Activated T-helper 17 cell treated with anti-CD3 and anti-CD28 coated beads, Interleukin-2, amount 50 U/mL, for 72 hours (primary cell): ENCODE results near the gene NEO1. TPM values are rescaled to one million over a fixed set of nuclear protein-coding genes. Genes with fewer than 3 reads are reported as not detected.
A peak's percentile ranks its signal among the peaks of the same experiment; 100 is the strongest.

Source experiments
- ATAC-seq: fragments of 150-1000 bp; cut with Tn5 transposase; replicated peaks from 2 replicates; pipeline ENCODE4 v1.10.0; 2021; ENCODE audit warnings: mild to moderate bottlenecking, moderate library complexity
- H3K27ac Mint-ChIP-seq: one replicate; pipeline ENCODE4 v1.8.0; 2022; ENCODE audit warnings: mixed read lengths
- H3K27me3 Mint-ChIP-seq: one replicate; pipeline ENCODE4 v1.8.0; 2022; ENCODE audit warnings: mixed read lengths
- H3K36me3 Mint-ChIP-seq: one replicate; pipeline ENCODE4 v1.8.0; 2022; ENCODE audit warnings: low read depth, mild to moderate bottlenecking, mixed read lengths
- H3K4me1 Mint-ChIP-seq: one replicate; pipeline ENCODE4 v1.8.0; 2022; ENCODE audit warnings: mixed read lengths
- H3K4me3 Mint-ChIP-seq: one replicate; pipeline ENCODE4 v1.8.0; 2022; ENCODE audit warnings: mild to moderate bottlenecking, mixed read lengths
- H3K9me3 Mint-ChIP-seq: one replicate; pipeline ENCODE4 v1.8.0; 2022; ENCODE audit warnings: mixed read lengths
- total RNA-seq, 2 donors: library from RNA; stranded (reverse); gene quantifications; one replicate each; pipeline ENCODE4 v1.2.3, GENCODE V29; 2022

NEO1 gene
- total RNA-seq, 2 donors from 2014 or later: 8.8 to 8.9 TPM

DNA sequence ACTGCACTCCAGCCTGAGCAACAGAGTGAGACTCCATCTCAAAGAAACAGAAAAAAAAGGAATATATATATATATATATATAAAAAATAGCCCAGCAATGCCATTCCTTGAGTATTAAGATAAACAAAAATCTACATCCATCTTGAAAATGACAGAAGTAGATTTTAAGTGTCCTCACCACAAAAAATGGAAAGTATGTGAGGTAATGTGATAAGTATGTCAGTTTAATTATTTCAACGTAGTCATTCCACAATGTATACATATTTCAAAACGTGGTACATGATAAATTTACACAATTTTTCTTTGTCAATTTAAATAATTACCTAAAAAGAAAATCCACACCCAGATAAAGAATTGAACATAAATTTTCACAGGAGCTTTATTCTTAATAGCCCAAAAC lies 261.6 kb downstream of the NEO1 start:
- Mint-ChIP-seq H3K27me3 (peaks cover 5% of the 10 kb centered on the region), H3K4me1 (no peaks in the 10 kb centered on the region), H3K36me3 (no peaks in the 10 kb centered on the region), H3K4me3 (no peak overlapping the region), H3K9me3 (no peaks in the 10 kb centered on the region), H3K27ac (no peak overlapping the region)
- no peak for ATAC-seq

DNA sequence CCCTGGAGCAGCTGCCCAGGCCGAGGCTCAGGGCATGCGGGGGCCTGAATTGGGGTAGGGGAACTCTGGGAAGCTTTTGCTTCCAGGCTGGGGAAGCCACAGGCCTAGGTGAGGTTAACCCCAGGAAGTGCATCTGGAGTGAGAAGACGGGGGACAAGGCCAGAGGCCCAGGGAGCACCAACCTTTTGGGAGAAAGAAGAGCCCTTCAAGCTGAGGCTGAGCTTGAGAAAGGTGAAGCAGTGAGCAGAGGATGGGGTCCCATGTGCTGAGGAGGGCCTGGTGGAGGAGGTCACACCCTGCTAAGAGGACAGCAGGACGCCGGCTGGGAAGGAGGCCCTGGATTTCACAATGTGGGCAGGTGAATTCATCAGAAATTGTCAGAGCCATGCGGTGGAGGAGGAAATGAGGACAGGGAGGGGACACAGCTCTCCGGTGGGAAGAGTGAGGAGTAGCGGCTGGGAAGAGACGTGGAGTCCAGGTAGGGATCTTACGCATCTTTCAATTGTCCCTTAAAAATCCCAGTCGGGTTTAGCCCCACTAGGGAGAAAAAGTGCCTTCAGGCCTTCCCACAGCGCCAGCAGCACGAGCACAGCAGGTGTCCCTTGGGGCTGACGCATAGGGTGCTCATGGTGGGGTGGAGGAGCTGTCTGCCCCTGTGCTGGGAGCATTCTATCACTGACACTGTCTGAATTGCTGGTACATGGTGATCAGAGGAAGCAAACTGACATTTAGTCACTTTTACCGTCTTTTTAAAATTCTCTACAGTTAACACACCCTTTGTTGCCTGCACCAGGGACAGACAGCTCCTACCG lies 265.6 kb downstream of the NEO1 start:
- H3K27ac Mint-ChIP-seq: peak overlapping the region; percentile 55

DNA sequence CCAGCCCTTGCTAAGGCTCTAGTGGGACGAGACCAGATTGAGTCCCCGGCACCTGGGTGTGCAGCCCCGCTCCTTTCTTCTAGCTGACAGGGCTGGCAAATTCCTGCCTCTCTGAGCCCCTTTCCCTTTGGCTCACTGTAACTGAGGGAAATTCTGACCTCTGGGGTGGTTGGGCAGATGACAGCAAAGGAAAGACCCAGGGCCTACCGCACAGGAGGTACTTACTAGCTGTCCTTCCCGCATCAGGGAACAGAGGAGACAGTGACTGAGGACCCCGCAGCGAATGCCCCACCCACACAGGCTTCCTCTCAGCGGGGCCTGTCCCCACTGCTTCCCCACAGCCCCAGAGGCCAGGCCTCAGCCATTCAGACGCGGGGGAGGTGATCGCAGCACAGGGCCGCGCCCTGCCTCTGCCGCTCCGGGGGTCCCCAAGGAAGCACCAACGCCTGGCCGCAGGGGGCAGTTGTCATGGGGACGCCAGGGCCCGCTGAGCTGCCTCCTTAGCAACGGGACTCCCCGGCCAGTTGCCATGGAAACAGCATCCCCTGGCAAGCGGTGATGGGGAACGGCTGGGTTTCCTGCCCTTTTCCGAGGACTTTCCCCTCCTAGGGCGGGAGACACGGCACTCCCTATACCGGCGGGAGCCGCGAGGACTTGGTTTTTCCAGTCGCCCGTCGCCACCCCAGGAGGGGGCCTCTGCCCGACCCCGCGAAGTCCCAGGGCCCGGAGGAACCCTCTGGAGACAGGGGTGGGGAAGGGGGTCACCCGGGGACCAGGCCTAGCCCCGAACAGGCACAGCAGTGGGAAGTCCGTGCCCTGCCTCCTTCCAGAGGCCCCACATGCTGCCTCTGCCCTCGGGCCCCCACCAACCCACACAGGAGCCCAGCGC lies 266.4 kb downstream of the NEO1 start:
- peaks cover 20% of the 10 kb centered on the region for H3K27me3 Mint-ChIP-seq
- H3K4me1 Mint-ChIP-seq: no peaks in the 10 kb centered on the region
- no peak for ATAC-seq
- no peak overlapping the region for H3K4me3 Mint-ChIP-seq
- no peak overlapping the region for H3K27ac Mint-ChIP-seq
- H3K9me3 Mint-ChIP-seq: no peaks in the 10 kb centered on the region
- no peaks in the 10 kb centered on the region for H3K36me3 Mint-ChIP-seq

More for the DNA sequence above, 265.6 kb downstream of the NEO1 start:
- H3K36me3 Mint-ChIP-seq: no peaks in the 10 kb centered on the region
- H3K4me3 Mint-ChIP-seq: no peak overlapping the region
- no peaks in the 10 kb centered on the region for H3K9me3 Mint-ChIP-seq
- ATAC-seq: no peak
- no peaks in the 10 kb centered on the region for H3K4me1 Mint-ChIP-seq
- peaks cover 20% of the 10 kb centered on the region for H3K27me3 Mint-ChIP-seq

DNA sequence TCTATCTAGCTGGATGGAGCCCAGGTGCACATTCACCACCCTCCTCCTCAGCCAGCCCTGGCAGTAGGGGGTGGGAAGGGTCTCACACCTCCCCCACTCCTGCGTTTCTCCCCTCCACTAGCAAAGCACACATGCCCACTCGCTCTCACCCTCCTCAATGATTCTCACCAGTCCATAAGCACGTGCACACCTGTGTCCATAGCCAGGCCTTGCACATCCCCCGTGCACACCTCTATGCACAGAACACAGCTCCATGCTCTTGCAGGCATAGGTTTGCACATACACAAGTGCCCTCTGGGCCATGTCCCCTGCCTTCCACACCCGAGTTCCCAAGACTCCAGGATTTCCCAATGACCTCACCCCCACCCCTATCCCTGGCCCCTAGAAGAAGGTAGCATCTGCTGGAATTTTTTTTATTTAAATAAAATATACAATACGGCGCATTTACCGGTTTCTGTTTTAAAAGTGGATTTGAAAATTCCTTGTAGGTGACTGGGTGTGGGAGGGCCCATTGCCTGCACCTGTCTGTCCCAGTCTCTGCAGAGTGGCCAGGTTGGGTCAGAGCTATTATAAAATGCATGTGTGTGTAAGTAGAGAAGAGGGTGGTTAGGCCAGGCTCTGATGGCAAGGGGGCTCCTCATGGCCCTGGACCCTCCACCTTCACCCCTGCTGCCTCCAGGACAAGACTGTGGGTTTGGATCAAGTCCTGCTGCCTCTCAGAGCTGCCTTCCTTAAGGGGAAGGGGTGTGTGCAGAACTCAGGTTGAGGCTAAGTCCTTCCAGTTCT lies 267.4 kb downstream of the NEO1 start:
- peaks cover 20% of the 10 kb centered on the region for H3K27me3 Mint-ChIP-seq
- no peak overlapping the region for H3K4me3 Mint-ChIP-seq
- ATAC-seq: no peak
- no peaks in the 10 kb centered on the region for H3K4me1 Mint-ChIP-seq
- no peak overlapping the region for H3K27ac Mint-ChIP-seq
- H3K9me3 Mint-ChIP-seq: no peaks in the 10 kb centered on the region
- H3K36me3 Mint-ChIP-seq: no peaks in the 10 kb centered on the region

DNA sequence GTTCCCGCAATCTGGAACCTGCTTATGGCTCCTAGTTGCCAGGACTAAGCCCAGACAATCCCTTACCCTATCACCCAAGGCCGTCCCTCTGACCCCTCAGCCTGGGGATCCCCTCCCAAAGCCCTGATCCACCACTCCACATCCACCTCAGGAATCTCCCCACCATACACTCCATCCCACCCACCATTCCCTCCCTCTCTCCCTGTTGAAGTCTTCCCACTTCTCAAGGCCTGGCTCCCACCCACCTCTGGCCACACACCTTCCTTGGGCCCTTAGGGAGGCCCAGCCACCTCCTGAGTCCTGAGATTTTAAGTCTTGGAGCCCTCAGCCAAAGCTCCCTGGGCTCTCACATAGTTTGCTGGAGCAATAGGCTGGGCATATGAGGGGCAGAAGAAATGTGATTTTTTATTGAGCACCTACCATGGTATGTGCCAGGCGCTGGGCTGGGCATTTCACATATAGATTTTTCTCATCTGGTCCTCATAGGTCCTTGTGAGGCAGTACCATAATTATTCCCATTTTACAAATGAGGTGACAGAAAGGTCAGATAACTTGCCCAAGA lies 268.4 kb downstream of the NEO1 start:
- H3K27ac Mint-ChIP-seq: no peak overlapping the region
- no peaks in the 10 kb centered on the region for H3K9me3 Mint-ChIP-seq
- no peaks in the 10 kb centered on the region for H3K4me1 Mint-ChIP-seq
- no peaks in the 10 kb centered on the region for H3K36me3 Mint-ChIP-seq
- peaks cover 20% of the 10 kb centered on the region for H3K27me3 Mint-ChIP-seq
- ATAC-seq: no peak
- H3K4me3 Mint-ChIP-seq: no peak overlapping the region

DNA sequence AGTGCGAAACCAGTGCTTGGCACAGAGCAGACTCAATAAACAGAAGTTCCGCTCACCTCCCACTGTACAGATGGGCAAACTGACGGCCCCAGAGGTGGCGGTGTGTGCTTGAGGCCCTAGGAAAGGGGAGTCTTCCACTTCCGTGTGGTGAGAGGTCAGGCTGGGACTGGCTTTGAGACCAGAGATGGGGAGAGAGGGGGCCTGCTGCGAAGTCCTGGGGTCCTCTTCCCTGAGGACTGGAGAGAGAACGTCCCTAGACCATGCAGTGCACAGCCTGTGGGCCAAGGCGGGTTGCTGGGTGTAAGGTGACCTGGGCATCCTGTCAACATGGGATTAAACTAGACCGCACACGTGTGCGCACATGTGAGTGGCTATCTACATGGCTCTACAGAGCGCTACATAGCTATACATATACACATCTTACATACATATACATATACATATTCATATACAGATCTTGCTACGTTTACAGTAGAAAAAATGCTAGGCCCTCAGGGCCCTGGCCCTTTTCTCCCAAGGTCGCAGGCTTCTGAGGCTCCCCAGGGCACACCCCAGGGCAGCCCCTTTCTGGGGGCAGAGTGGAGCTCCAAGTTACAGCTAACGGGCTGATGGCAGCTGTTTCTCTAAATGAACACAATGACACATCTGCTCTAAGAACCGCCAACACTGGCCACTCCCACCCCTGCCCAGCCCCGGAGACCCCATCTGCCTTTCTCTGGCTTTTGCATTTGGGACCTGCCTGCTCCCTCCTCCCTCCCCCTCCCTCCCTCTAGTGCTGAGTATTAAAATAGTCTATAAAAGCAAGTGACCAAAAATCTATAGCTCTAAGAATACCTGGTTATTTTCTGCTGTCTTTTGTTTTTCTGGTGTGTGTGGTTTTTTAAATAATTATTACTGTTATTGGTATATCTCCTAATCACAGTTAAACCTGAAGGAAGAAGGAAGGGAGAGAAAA lies 269.5 kb downstream of the NEO1 start:
- H3K4me3 Mint-ChIP-seq: no peak overlapping the region
- peaks cover 23% of the 10 kb centered on the region for H3K27me3 Mint-ChIP-seq
- no peaks in the 10 kb centered on the region for H3K9me3 Mint-ChIP-seq
- no peak overlapping the region for H3K27ac Mint-ChIP-seq
- no peaks in the 10 kb centered on the region for H3K36me3 Mint-ChIP-seq
- no peaks in the 10 kb centered on the region for H3K4me1 Mint-ChIP-seq
- ATAC-seq: no peak

DNA sequence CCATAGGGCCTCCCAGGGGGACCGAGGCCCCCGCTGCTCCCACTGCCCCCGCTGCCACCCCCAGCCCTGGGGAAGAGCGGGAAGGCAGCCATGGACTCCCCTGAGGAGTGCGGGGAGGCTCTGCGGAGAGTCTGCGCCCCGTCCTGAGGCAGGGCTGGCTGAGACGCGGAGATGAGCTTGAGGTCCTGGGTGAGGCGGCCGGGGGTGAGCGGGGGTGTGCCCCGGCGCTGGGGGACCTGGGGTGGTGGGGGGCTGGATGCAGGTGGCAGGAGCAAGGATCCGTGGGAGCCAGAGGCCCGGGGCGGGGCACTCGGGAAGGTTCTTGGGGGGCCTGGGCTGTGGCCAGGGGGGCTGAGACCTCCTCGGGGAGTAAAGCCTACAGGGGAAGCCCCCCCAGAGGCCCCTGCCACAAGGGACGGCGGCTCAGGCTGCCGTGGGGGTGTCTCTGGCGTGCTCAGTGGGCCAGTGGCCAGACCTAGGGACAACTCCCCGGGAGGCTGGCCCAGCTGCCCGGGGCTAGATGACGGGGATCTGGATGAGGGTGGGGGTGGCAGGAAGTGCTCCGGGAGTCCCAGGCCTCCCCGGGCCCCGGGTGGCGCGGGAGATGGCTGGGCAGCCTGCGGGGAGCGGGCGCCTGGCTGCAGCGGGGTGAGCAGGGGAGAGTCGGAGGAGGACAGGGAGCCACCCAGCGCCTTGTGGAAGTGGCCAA lies 270.6 kb downstream of the NEO1 start:
- no peaks in the 10 kb centered on the region for H3K36me3 Mint-ChIP-seq
- ATAC-seq: no peak
- H3K4me3 Mint-ChIP-seq: no peak overlapping the region
- H3K9me3 Mint-ChIP-seq: no peaks in the 10 kb centered on the region
- no peaks in the 10 kb centered on the region for H3K4me1 Mint-ChIP-seq
- H3K27me3 Mint-ChIP-seq: peaks cover 21% of the 10 kb centered on the region
- no peak overlapping the region for H3K27ac Mint-ChIP-seq

DNA sequence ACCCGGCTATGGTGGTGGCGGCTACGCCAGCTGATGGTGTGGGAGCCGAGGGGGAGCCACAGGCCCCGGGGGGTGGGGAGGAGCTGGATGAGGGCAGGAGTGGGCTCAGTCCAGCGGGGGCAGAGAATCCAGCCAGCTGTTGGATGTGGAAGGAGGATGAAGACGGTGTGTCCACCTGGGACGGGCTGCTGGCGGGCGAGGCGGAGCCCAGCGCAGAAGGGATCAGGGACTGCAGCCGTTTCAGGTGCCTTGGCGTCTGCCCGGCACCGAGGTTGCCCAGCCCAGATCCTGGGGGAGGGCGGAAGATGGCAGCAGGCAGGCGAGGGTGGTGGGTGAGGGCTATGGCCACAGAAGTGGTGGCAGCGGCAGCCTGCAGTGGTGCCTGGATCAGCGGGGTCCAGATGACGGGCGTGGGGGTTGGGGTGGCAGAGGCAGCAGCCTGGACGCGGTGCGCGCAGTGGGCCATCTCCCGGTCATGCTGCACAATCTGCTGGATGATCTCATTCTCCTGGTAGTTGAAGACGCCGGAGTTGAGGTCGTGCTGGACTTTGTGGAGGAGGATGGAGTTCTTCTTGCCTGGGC lies 271.2 kb downstream of the NEO1 start:
- H3K9me3 Mint-ChIP-seq: no peaks in the 10 kb centered on the region
- no peak for ATAC-seq

DNA sequence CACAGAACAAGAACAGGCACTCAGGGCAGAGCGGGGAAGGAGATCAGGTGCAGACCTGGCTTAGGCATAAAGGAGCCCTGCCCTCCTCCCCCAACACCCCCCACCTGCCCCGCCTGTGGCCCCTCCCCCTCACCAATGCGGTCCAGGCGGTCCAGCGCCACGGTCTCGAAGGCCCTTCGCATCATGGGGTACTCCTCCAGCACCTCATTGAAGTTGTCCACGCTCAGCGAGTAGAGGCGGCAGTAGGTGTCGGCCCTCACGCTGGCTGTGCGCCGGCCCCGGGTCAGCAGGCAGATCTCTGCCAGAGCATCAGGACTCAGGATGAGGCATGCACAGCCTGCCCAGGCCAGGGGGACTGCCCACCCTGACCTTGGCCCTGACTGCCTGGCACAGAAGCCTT lies 271.7 kb downstream of the NEO1 start:
- Mint-ChIP-seq H3K4me3 (no peak overlapping the region), H3K36me3 (no peaks in the 10 kb centered on the region), H3K4me1 (peaks cover 4% of the 10 kb centered on the region), H3K27ac (no peak overlapping the region), H3K27me3 (peaks cover 23% of the 10 kb centered on the region), H3K9me3 (no peaks in the 10 kb centered on the region)
- ATAC-seq: no peak

More for the DNA sequence above, 271.2 kb downstream of the NEO1 start:
- no peak overlapping the region for H3K4me3 Mint-ChIP-seq
- peaks cover 23% of the 10 kb centered on the region for H3K27me3 Mint-ChIP-seq
- H3K4me1 Mint-ChIP-seq: no peaks in the 10 kb centered on the region
- no peak overlapping the region for H3K27ac Mint-ChIP-seq
- H3K36me3 Mint-ChIP-seq: no peaks in the 10 kb centered on the region

DNA sequence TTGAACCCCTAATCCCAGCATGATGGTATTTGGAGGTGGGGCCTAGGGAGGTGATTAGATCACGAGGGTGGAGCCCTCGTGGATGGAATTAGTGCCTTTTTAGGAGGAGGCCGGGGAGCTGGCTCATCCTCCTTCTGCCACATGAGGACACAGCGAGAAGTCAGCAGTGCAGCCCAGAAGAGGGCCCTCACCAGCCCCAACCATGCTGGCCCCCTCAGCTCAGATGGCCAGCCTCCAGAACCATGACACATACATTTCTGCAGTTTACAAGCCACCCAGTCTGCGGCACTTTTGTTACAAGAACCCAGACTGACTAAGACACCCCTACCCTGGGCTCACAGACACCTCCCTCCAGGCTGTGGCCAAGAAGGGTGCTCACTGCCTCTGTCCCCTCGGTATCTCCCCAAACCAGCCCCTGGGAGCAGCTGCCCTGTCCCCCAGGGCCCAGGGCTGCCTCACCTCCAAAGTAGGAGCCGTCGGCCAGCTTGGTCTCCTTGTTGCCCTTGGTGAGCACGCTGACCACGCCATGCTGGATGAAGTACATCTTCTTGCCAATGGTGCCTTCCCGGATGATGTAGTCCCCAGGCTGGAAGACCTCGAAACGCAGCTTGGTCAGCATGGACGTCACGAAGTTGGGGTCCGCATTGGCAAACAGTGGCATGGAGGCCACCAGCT lies 272.4 kb downstream of the NEO1 start:
- Mint-ChIP-seq H3K4me1 (peaks cover 4% of the 10 kb centered on the region), H3K36me3 (no peaks in the 10 kb centered on the region), H3K27me3 (peaks cover 18% of the 10 kb centered on the region), H3K27ac (no peak overlapping the region), H3K9me3 (no peaks in the 10 kb centered on the region), H3K4me3 (no peak overlapping the region)
- ATAC-seq: no peak

DNA sequence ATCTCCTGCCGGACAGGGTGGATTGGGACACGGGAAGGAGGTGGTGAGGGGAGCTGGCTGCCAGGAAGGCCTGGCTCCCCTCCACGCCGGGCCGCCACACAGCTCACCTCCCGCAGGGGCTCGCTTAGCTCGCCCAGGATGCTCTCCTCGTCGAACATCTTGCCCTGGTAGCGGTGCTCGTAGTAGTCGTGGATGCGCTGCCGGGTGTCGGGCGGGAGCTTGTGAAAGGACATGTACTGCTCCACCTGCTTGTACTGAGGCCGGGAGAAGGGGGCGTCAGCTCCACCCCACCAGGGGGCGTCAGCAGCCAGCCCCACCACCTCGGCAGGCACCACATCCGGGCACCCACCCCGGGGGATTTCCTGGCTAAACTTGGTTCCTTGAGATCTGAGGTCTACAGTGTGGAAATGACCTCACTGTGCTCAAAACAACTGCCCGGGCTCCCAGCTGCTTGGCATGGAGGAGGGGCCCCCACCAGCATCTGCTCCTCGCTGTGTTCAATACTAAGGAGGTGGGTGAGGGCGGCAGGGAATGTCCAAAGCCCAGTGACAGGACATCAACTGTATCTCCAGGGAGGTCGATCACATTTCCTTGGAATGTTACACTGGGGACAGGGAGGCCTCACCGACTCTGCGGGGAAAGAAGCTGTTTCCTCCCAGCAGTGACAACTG lies 273.1 kb downstream of the NEO1 start:
- H3K4me3 Mint-ChIP-seq: no peak overlapping the region
- H3K27ac Mint-ChIP-seq: no peak overlapping the region
- H3K9me3 Mint-ChIP-seq: no peaks in the 10 kb centered on the region
- H3K4me1 Mint-ChIP-seq: peaks cover 4% of the 10 kb centered on the region
- H3K27me3 Mint-ChIP-seq: peaks cover 14% of the 10 kb centered on the region
- peak; percentile 21 for ATAC-seq
- H3K36me3 Mint-ChIP-seq: no peaks in the 10 kb centered on the region

DNA sequence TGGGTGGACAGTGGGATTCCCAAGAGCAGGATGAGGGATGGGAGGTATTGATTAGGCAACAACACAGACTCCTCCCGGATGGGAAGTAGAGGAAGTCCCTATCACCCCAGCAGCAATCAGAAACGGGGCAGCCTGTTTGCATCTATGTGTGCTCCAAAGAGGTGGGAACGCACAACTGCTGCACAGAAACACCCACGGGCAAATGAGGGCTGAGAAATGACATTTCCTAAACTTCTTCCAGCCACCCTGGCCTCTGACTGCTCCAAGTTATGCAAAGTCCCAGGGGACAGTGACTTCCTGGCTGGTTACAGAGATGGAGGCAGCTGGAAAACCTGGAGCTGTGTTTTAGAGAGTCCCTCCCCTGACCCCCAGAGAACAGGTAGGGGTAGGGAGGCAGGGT lies 273.9 kb downstream of the NEO1 start:
- Mint-ChIP-seq H3K36me3 (no peaks in the 10 kb centered on the region), H3K4me3 (no peak overlapping the region), H3K27ac (no peak overlapping the region), H3K4me1 (peaks cover 4% of the 10 kb centered on the region), H3K27me3 (peaks cover 8% of the 10 kb centered on the region), H3K9me3 (no peaks in the 10 kb centered on the region)
- ATAC-seq: no peak
